GM10266 (cell line): ENCODE measurements around the gene TMPRSS7.

Experiments used
- DNase-seq: peaks from one replicate; pipeline ENCODE4 v3.0.0; 2012; ENCODE audit errors: extremely low spot score
- CTCF ChIP-seq: IDR thresholded peaks from 2 replicates; pipeline ENCODE4 v1.5.1; 2012; ENCODE audit warnings: mild to moderate bottlenecking, low read depth; ENCODE audit not compliant: control insufficient read depth, insufficient read depth; ENCODE audit errors: missing control alignments

TMPRSS7 gene

DNA sequence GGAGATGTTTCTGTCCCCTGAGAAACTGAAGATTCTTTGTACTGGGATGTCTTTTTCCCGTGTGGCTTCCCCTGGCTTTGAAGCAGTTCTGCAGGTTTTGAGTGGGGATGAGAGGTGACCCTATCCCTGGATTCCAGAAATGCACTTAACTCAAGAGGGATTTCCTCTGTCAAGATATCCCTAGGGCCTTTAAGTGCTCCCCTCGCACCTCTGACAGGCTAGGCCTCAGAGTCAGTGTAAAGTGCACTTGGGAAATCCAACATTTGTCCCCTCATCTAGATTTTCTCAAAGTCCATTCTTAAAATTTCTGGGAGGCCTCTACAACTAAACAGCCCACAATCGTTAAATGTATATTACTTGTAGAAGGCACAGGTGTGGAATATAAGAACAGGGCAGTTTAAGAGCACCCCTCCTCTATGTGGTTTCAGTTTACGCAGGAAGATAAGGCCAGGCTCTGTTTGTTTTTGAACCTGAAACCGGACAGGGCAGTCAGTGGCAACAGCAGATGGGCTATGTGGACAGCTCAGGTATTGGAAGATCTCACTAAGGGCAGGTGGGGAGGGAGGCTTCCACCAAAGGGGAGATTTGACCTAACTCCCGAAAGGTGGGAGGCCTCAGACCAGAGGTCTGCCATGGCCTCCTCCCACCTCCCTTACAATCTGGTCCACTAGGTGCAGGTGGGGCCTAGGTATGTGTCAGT, 56.5 kb downstream of the TMPRSS7 start:
- no peak for TF ChIP-seq CTCF
- no peak for DNase-seq

DNA sequence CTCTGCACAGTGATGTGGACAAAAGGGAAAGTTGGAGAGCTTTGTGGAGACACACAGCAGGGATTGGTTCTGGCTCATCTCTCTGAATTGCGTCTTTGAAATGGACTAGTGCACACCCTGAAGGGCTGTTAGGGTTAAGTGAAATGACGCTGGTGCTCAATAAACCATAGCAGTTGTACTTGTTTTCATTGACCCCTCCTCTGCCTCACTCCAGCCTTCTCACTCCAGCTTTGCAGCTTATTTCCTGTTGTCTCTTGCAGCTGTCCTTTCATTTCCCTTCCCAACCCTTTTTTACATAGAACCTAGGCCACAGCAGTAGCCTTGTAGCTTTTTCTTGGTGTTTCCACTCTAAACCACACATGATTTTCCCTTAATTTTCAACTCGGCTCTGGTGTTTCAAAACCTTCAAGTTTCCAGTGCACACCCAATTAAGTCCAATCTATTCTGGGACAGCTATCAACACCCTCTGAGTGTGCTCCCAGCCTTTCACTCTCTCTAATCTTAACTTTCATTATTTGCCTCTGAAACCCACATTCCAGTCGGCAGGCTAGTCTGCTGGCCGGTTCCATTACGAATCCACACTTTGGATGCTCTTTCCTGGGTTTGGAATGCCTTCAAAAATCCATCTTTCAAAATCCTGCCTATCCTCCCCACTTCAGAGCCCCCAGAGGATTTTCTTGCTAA, 58.1 kb downstream of the TMPRSS7 start:
- DNase-seq, result no peak
- TF ChIP-seq CTCF, result no peak

- no peak for DNase-seq
- no peak for TF ChIP-seq CTCF
These were observed 58.6 kb downstream of the TMPRSS7 start for GRCh38 chr3:112093180-112093522.

- no peak for TF ChIP-seq CTCF
- DNase-seq, result no peak
These were observed 61.2 kb downstream of the TMPRSS7 start for GRCh38 chr3:112095731-112096130.

DNA sequence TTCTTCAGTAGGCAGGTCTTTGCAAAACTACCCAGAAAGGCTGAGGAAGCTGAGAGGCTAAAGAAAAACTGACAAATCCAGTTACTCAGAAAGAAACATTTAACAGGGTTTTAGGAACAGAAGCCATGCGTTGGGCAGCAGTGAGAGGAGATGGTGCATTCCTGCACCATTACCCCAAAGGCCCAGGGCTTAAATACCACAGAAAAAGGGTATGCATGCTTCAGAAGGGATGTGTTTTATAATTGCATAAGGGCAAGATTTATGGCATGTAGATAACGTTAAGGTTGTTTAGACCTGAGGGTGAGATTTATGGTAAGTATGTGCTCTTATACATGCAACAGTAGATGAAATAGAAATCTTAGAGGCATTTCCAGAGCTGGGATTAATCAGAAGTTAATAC, 61.6 kb downstream of the TMPRSS7 start:
- TF ChIP-seq CTCF, result no peak
- DNase-seq, result no peak

GRCh38 chr3:112097378-112097777, 62.8 kb downstream of the TMPRSS7 start:
- TF ChIP-seq CTCF, result no peak
- no peak for DNase-seq

- DNase-seq, result no peak
These were observed 67.4 kb downstream of the TMPRSS7 start for GRCh38 chr3:112101916-112102315.

More at GRCh38 chr3:112101916-112102315, 67.4 kb downstream of the TMPRSS7 start:
- TF ChIP-seq CTCF, result no peak
